ENCODE results near the gene DPEP2. TPM values are rescaled to one million over a fixed set of nuclear protein-coding genes. Genes with fewer than 3 reads are reported as not detected.

DPEP2 gene
- total RNA-seq, 1 experiment from 2014 or later = not detected

DNA sequence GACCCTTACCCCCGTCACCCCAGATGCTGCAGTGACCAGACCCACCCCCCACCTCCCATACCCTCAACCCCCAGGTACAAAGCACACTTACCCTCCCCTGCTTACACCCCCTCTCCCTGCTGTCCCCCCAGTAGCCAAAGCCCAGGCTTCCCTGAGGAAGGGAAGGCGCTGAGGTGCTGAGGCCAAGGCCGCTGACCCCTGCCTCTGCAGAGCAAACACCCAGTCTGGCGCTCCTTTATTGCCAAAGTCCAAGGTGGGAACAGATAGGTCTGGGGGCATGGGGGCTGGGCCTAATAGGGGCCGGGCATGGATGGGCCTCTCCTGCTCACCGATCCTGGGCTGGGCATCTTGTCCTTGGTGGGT, 56.0 kb downstream of the DPEP2 start:
- H3K9me3 ChIP-seq (ENCODE audit: control insufficient read depth in 1 of 2, insufficient read depth in 1 of 2, low read depth in 1 of 2, low read length in 2 of 2) = no peaks in the 10 kb centered on the region
- ChIA-PET POLR2A (no interaction called here), CTCF (interaction anchor here (1.5 to 1.7 kb wide), 2 partner anchors 24 to 127 kb away, joined by 4 read pairs; no protein-coding TSS in a partner anchor), RAD21 (ENCODE audit: low non-redundant PET in 1 of 2, low total read pairs in 2 of 2, uncharacterized antibody in 2 of 2, unreplicated experiment in 2 of 2) (no interaction called here)
- H2AFZ ChIP-seq (ENCODE audit: low read depth, low read length, poor library complexity, severe bottlenecking) = no peak overlapping the region
- TF ChIP-seq TCF7L2 (IDR thresholded peaks at IDR 0.05; ENCODE audit: borderline replicate concordance, extremely low read depth, insufficient read depth, insufficient read length) (no peak), ELF1 (IDR thresholded peaks at IDR 0.05; ENCODE audit: borderline replicate concordance, low read depth) (no peak), JUND (IDR thresholded peaks at IDR 0.05) (no peak), ZFX (IDR thresholded peaks at IDR 0.05) (no peak), SRF (IDR thresholded peaks at IDR 0.05; ENCODE audit: low read depth) (no peak), YY1 (IDR thresholded peaks at IDR 0.05; ENCODE audit: extremely low read depth, insufficient replicate concordance, low read depth, low read length) (no peak), EZH2 (IDR thresholded peaks at IDR 0.05) (no peak), EGR1 (IDR thresholded peaks at IDR 0.05; ENCODE audit: low read depth) (no peak), SIN3A (IDR thresholded peaks at IDR 0.05; ENCODE audit: low read depth) (no peak), RAD21 (IDR thresholded peaks at IDR 0.05; ENCODE audit: low read depth) (no peak), SP1 (IDR thresholded peaks at IDR 0.05; ENCODE audit: low read depth) (no peak), EZH2phosphoT487 (IDR thresholded peaks at IDR 0.05; ENCODE audit: borderline replicate concordance) (no peak)
- TF ChIP-seq, protein P1, sequence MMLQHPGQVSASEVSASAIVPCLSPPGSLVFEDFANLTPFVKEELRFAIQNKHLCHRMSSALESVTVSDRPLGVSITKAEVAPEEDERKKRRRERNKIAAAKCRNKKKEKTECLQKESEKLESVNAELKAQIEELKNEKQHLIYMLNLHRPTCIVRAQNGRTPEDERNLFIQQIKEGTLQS (IDR thresholded peaks at IDR 0.05) = no peak
- TF ChIP-seq, protein P2, sequence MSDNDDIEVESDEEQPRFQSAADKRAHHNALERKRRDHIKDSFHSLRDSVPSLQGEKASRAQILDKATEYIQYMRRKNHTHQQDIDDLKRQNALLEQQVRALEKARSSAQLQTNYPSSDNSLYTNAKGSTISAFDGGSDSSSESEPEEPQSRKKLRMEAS (IDR thresholded peaks at IDR 0.05) = no peak
- no peak overlapping the region for H3K4me2 ChIP-seq (ENCODE audit: low read length)
- no peaks in the 10 kb centered on the region; the same call in 1 of the 2 replicates for H3K79me2 ChIP-seq (ENCODE audit: insufficient read depth, low read length)
- no peak overlapping the region; the same call in 1 of the 2 replicates for H3K27ac ChIP-seq (ENCODE audit: low read depth, low read length)
- no peak overlapping the region for H3K9ac ChIP-seq (ENCODE audit: low read length)
- BruUV-seq (replicated peaks) = no TSS peak
- H3K27me3 ChIP-seq (ENCODE audit: insufficient read depth, low read length) = no peaks in the 10 kb centered on the region
- peaks cover 0 to 16% of the 10 kb centered on the region in 2 experiments; a peak in 2 of 4 replicates for H3K36me3 ChIP-seq (ENCODE audit: control insufficient read depth in 1 of 2, insufficient read depth in 2 of 2, low read length in 2 of 2)
- peaks cover 0 to 16% of the 10 kb centered on the region in 2 experiments; a peak in 2 of 4 replicates for H3K4me1 ChIP-seq (ENCODE audit: control insufficient read depth in 1 of 2, insufficient read depth in 2 of 2, low read length in 2 of 2)
- H3K9me2 ChIP-seq (ENCODE audit: insufficient read depth) = no peaks in the 10 kb centered on the region
- no peaks in the 10 kb centered on the region for H4K20me1 ChIP-seq (ENCODE audit: insufficient read depth)
- ATAC-seq = no peak
- no peak overlapping the region for H3K4me3 ChIP-seq (replicated peaks in 1 of 2; ENCODE audit: low read depth in 1 of 2, low read length in 2 of 2)
- intact Hi-C loops (cut with micrococcal nuclease) = no loop called here
- DNase-seq (ENCODE audit: low read depth, low spot score) = no peak
